Measurements from ENCODE around the gene RPL36AL.
A peak's percentile ranks its signal among the peaks of the same experiment; 100 is the strongest.
"Not testable (repeated sequence)": the region's sequence is repeated elsewhere in the genome, so short reads cannot be mapped to it uniquely, and the experiment has no call there.

Gene RPL36AL

GRCh38 chr14:49620182-49621113 is at the start of gene RPL36AL, which contains the start of gene MGAT2:
TSS of gene RPL36AL (minus strand) at chr14:49620626. CDS start at chr14:49619104, 1,522 bp downstream.
TSS of gene MGAT2 (plus strand) at chr14:49620799. CDS start at chr14:49621269, 470 bp downstream.
- DNase-seq (ENCODE audit: low read depth, low spot score), result peak; percentile 82

DNA sequence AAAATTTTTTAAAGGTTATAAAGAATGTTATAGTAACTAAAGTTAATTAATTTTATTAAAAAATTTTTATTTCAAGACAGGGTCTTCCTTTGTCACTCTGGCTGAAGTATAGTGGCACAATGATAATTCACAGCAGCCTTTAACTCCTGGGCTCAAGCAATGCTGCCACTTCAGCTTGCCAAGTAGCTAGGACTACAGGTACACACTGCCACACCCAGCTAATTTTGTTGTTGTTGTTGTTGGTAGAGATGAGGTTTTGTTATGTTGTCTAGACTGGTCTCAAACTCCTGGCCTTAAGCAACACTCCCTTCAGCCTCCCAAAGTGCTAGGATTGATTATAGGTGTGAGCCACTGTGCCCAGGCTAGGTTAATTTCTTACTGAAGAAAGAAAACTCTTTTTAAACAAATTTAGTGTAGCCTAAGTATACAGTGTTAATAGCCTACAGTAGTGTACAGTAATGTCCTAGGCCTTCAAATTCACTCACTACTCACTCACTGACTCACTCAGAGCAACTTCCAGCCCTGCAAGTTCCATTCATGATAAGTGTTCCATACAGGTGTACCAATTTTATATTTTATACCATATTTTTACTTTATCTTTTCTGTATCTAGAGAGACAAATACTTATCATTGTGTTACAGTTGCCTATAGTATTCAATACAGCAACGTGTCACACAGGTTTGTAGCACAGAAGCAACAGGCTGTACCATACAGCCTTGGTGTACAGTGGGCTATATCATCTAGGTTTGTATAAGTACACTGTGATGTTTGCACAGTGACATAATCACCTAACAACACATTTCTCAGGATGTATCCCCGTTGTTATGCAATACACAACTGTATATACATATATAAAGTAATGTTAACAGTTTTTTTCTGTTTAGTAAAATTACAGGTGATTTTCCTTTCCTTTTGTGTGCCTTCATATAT is 39.4 kb upstream of the RPL36AL start:
- no peak for DNase-seq (ENCODE audit: low read depth, low spot score)

DNA sequence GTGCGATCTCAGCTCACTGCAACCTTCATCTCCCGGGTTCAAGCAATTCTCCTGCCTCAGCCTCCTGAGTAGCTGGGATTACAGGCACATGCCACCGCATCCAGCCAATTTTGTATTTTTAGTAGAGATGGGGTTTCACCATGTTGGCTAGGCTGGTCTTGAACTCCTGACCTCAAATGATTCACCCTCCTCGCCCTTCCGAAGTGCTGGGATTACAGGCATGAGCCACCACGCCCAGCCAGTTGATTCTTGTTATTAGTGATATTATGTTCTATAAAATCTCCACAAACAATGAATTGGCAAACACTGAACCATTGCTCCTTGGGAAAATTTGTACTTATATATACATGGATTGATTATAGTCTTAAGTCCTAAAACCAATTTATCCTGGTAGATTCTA is 37.1 kb upstream of the RPL36AL start:
- not testable (repeated sequence) for DNase-seq (ENCODE audit: low read depth, low spot score)

- no peak for DNase-seq (ENCODE audit: low read depth, low spot score)
Measured at GRCh38 chr14:49654511-49654910, 34.1 kb upstream of the RPL36AL start.

DNA sequence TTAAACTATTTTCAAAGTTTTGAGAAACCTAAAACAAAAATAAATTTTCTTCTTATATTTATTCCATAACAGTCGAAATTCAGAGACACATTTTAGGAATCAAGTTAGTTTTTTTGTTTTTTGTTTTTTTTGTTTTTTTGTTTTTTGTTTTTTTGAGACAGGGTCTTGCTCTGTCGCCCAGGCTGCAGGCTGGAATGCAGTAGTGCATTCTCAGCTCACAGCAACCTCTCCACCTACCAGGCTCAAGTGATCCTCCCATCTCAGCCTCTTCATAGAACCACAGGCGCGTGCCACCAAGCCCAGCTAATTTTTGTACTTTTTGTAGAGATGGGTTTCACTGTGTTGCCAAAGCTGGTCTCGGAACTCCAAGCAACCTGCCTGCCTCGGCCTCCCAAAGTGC is 33.1 kb upstream of the RPL36AL start:
- DNase-seq (ENCODE audit: low read depth, low spot score), result no peak

- DNase-seq (ENCODE audit: low read depth, low spot score), result no peak
Measured at GRCh38 chr14:49642163-49642562, 21.7 kb upstream of the RPL36AL start.

DNA sequence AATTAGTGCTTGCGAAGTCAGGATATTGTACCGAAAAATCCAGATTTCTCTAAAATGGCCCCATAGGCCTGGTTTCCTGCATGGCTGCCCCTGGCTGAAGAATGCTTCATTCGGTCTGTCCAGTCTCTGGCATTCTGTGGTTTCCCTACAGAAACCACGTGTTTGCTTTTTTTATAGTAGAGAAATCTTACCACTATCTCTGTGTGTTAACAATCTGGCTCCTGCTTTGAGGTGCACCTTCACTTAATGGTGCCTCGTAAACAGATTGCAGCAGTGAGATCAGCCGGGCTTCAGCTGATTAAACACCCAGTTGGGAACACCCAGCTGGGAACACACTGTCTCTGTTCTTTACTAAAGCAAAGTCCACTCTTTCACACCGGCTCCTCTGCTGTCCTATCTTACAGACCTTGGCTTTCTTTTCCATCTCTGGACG is 21.3 kb upstream of the RPL36AL start:
- no peak for DNase-seq (ENCODE audit: low read depth, low spot score)

- no peak for DNase-seq (ENCODE audit: low read depth, low spot score)
Measured at GRCh38 chr14:49640540-49641417, 20.4 kb upstream of the RPL36AL start.

GRCh38 chr14:49637534-49638078 is 17.2 kb upstream of the RPL36AL start:
- no peak for DNase-seq (ENCODE audit: low read depth, low spot score)

DNA sequence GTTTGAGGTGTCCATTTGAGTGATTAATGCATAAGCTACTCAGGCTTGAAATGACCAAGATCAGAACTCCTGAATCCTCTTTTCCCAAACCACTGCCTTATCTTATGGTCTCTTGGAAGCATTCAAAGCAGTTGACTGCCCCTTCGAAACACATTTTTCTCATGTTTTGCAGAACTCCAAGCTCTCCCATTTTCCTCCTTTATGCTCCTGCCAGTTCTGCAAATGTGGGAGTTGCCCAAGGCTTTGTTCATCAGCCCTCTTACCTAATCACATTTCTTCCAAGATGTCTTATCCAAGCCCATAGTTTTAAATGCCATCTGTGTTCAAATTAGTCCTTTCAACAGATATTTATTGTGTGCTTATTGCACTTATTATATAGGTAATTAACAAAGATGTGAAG is 16.4 kb upstream of the RPL36AL start:
- no peak for DNase-seq (ENCODE audit: low read depth, low spot score)

DNA sequence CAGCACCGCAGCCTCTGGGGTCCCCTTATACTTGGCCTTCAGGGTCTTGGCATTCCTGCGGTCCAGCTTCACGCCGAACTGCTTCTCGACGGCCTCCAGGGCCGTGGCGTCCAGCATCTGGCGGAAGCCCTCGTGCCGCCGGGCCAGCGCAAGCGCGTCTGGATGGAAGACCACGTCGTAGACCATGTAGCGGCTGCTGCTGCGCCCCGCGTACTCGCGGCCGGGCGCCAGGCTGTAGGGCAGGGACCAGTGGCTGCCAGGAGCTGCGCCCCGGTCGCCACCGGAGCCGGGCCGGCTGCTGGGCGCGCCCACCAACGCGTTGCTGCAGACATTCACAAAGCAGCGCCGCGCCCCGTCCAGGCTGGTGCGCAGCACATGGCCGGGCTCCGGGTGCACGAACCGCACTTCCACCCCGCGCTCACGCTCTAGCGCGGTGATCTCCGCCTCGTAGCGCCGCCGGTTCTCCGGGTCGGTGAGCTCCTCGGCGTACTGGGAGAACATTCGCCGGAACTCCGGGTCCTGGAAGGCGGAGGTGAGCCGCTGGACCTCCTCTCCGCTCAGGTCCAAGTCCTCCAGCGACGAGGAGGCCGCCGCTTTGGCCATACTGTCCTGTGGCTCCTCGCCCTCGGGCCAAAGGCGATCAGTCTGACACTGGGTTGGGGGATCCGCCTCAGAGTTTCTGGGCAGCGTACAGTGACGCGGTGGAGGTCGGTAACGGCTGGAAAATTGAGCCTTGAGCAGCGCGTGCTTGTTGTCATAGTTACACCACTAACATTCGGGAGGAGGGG is 14.3 kb upstream of the RPL36AL start, which contains the start of gene DNAAF2:
DNAAF2 (minus strand) TSS at position 698 of the 788 bp plus-strand sequence; CDS start at position 603, 95 bp downstream.
- DNase-seq (ENCODE audit: low read depth, low spot score), result no peak

DNA sequence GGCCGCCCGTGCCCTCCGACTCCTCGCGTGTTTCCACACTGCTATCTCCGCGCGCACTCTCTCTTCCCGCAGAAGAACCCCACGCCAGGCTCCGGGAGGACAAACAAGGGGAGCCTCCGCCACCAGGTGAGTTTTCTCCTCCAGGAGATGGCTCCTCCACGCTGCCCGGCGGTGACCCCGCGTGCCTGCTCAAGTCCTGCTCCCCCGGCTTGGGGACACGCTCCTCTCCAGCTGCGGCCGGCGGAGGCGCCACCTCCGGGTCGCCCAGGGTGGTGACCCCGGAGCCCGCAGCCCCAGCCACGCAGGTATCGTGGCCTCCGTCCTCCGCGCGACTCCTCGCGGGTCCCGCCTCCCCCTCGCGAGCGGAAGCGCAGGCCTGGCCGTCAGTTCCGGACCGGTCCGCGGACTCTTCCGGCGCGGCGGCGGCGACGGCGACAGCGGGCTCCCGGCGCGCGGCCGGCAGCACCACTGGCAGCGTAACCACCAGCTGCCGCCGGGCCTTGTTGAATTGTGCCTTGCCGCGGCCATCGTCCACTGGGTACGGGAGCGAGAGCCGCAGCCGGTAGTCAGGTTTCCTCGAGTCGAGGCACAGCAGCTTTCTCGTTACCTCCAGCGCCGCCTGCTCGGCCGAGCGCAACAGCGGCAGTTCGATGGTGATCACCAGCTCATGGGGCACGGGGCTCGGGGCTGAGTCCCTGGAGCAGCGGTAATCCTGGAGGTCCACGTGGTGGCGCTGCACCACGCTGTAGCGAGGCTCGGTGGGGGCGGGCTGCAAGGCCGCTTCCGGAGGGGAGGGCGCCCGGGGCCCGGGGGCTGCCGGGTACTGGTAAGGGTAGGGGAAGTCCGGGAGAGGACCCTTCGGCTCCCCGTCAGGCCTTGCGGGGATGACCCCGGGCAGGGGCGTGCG is 13.5 kb upstream of the RPL36AL start:
- peak; percentile 91 for DNase-seq (ENCODE audit: low read depth, low spot score)

DNA sequence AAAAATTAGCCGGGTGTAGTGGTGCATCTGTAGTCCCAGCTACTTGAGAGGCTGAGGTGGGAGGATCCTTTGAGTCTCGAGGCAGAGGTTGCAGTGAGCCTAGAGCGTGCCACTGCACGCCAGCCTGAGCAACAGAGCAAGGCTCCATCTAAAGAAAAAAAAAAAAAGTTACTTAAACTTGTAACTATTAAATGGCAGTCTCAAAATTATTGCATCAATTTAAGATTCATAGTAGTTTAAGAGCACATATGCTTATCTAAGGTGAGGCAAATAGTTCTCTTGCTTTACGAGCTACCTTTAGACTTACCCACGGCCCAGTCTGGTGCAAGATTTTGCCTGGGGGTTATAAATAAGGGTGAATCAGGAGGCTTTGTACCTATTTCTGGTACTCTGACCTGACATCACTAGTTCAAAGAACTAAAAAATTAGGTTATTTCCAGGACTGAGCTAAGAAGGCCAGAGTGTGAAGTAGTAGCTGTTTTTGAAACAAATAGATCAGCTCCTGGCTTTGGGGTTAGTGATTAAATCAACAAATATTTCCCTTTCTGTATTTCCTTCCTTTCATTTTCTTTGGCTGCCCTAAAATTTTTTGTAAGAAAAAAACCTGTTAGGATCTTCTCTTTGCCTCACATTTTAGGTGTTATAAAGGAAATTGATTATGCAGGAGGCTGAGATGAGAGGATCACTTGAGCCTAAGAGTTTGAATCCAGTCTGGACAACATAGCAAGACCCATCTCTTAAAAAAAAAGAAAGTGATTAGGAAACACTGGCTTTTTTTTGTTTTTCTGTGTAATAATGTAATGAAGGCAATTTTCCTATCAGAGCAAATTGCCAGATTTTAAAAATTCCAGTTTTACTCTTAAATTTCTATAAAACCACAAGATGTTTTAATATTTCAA is 3.8 kb upstream of the RPL36AL start:
- DNase-seq (ENCODE audit: low read depth, low spot score), result no peak

GRCh38 chr14:49623387-49623786 is 3.0 kb upstream of the RPL36AL start:
- no peak for DNase-seq (ENCODE audit: low read depth, low spot score)

GRCh38 chr14:49622022-49622607 is 1.7 kb upstream of the RPL36AL start:
- no peak for DNase-seq (ENCODE audit: low read depth, low spot score)

GRCh38 chr14:49621114-49621881 is 872 bp upstream of the RPL36AL start:
- no peak for DNase-seq (ENCODE audit: low read depth, low spot score)

DNA sequence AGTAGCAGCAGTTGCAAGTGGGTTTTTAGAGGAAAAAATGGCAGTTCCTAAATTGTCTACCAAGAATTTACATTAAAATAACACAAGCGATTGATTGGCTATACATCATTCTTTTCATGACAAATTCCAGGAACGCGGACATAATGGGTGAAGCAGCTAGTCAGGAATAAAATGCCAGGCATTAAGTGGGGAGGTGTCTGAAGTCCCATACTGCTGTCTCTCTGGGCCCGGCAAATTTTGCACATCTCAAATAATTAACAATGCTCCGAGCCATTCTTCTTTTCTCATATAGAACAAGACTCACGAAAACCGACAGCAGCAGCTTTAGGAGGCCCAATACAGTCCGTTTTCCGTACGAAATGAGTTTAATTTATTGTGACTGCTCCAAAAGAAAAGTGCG is 696 bp downstream of the RPL36AL start:
- no peak for DNase-seq (ENCODE audit: low read depth, low spot score)
